ENCODE data around the gene SPTSSA. TPM values are rescaled to one million over a fixed set of nuclear protein-coding genes. Genes with fewer than 3 reads are reported as not detected.
A peak's percentile ranks its signal among the peaks of the same experiment; 100 is the strongest.

The SPTSSA gene
- total and polyA plus RNA-seq, 10 of the 15 experiments (the other 5 are each of a cell fraction or from before 2014, with no cell fraction given) = 9.3 to 37.7 (median 21.0) TPM

DNA sequence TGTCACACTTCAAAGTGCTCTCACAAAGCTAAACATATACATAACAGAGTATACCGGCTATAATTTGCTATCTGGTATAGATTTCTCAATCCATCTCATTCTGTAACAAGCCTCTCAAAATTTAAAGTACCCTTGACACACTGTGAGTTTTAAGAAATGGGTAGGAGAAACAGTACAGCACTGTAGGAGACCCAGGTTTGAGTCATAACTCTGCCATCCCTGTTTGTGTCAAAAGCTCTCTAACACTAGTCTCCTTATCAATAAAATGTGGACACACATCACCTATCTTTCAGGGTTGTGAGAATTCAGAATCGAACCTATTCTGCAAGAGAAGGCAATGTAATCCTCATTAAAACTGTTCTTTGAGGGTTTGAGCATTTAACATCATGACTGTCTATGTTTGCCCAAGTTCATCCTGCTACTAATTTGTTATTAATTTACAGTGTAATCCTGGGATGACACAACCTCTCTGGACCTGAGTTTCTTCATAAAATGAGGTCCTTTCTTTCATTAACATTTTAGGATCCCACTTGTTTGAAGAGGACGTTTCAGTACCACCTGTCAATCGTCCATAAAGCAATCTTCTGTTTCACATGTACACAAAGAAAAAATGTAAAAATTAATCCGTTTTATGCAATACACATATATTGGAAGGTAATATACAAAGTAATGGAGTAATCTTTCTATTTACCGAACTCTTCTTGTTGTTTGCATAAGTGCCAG, 12.1 kb downstream of the SPTSSA start:
- H3K9ac ChIP-seq (ENCODE audit: control insufficient read depth, insufficient read depth, low read length) = no peak overlapping the region
- no peak overlapping the region for H3K4me2 ChIP-seq (ENCODE audit: control insufficient read depth, insufficient read depth)
- no peaks in the 10 kb centered on the region for H3K9me3 ChIP-seq (replicated peaks; ENCODE audit: control insufficient read depth, insufficient read depth, low read length)
- intact Hi-C loops (cut with micrococcal nuclease; ENCODE audit: unreplicated experiment) = no loop called here
- ChIA-PET SMC1A (ENCODE audit: uncharacterized antibody, unreplicated experiment) (no interaction called here), POLR2A (interaction anchor here (0.6 kb wide), 1 partner anchor 12 kb away, joined by 3 read pairs; the partner anchor contains the start of gene SPTSSA), RAD21 (ENCODE audit: unreplicated experiment) (no interaction called here), CTCF (interaction anchor here (0.6 to 1.3 kb wide), 2 partner anchors 15 to 683 kb away, joined by 3 read pairs; no protein-coding TSS in a partner anchor)
- no peak overlapping the region for H2AFZ ChIP-seq (ENCODE audit: control insufficient read depth, low read depth, low read length)
- no peak for ATAC-seq
- no peak overlapping the region for H3K4me3 ChIP-seq
- in situ Hi-C loops (cut with MboI) = no loop called here
- no peaks in the 10 kb centered on the region for H4K20me1 ChIP-seq (ENCODE audit: control insufficient read depth, insufficient read depth)
- peak; percentile 49 for FAIRE-seq
- no peaks in the 10 kb centered on the region for H3K27me3 ChIP-seq (replicated peaks in 1 of 2; ENCODE audit: control insufficient read depth in 2 of 2, insufficient read depth in 2 of 2, low read length in 1 of 2)
- 79% methylated on average over 6 of the region's 6 CpGs for WGBS (ENCODE audit: insufficient coverage, insufficient replicate concordance, low lambda C conversion rate, missing lambda C conversion rate)
- peaks cover 11% of the 10 kb centered on the region for H3K79me2 ChIP-seq (ENCODE audit: control insufficient read depth, insufficient read depth, low read length)
- H3K4me1 ChIP-seq (ENCODE audit: control insufficient read depth, insufficient read depth, low read length) = no peaks in the 10 kb centered on the region
- DNase-seq (ENCODE audit: low read depth, low spot score) = no peak
- no TSS peak for BruUV-seq (replicated peaks)
- no peak overlapping the region for H3K27ac ChIP-seq (ENCODE audit: control insufficient read depth, insufficient read depth)
- no peaks in the 10 kb centered on the region; a peak in 2 of 4 replicates for H3K36me3 ChIP-seq (ENCODE audit: control insufficient read depth in 2 of 2, insufficient read depth in 2 of 2, low read length in 1 of 2)
- TF ChIP-seq, protein P1, sequence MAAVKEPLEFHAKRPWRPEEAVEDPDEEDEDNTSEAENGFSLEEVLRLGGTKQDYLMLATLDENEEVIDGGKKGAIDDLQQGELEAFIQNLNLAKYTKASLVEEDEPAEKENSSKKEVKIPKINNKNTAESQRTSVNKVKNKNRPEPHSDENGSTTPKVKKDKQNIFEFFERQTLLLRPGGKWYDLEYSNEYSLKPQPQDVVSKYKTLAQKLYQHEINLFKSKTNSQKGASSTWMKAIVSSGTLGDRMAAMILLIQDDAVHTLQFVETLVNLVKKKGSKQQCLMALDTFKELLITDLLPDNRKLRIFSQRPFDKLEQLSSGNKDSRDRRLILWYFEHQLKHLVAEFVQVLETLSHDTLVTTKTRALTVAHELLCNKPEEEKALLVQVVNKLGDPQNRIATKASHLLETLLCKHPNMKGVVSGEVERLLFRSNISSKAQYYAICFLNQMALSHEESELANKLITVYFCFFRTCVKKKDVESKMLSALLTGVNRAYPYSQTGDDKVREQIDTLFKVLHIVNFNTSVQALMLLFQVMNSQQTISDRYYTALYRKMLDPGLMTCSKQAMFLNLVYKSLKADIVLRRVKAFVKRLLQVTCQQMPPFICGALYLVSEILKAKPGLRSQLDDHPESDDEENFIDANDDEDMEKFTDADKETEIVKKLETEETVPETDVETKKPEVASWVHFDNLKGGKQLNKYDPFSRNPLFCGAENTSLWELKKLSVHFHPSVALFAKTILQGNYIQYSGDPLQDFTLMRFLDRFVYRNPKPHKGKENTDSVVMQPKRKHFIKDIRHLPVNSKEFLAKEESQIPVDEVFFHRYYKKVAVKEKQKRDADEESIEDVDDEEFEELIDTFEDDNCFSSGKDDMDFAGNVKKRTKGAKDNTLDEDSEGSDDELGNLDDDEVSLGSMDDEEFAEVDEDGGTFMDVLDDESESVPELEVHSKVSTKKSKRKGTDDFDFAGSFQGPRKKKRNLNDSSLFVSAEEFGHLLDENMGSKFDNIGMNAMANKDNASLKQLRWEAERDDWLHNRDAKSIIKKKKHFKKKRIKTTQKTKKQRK (IDR thresholded peaks at IDR 0.05; ENCODE audit: low read depth, low read length) = no peak
- TF ChIP-seq CHD2 (IDR thresholded peaks at IDR 0.05; ENCODE audit: borderline replicate concordance, low read depth, low read length) (no peak), MXI1 (IDR thresholded peaks at IDR 0.05; ENCODE audit: low read depth, low read length) (no peak), LARP7 (IDR thresholded peaks at IDR 0.05) (no peak), SRF (IDR thresholded peaks at IDR 0.05; ENCODE audit: low read depth in 2 of 2, low read length in 2 of 2) (no peak), EZH2 (IDR thresholded peaks at IDR 0.05; ENCODE audit: borderline replicate concordance, control insufficient read depth, low read depth, low read length) (no peak), NR2C1 (IDR thresholded peaks at IDR 0.05) (no peak), FOS (IDR thresholded peaks at IDR 0.05; ENCODE audit: borderline replicate concordance, extremely low read depth, insufficient read length) (no peak), CREM (IDR thresholded peaks at IDR 0.05; ENCODE audit: low read depth) (no peak), TCF3 (IDR thresholded peaks at IDR 0.05; ENCODE audit: borderline replicate concordance, insufficient read depth, low read depth, low read length) (no peak)
- TF ChIP-seq, protein P2, sequence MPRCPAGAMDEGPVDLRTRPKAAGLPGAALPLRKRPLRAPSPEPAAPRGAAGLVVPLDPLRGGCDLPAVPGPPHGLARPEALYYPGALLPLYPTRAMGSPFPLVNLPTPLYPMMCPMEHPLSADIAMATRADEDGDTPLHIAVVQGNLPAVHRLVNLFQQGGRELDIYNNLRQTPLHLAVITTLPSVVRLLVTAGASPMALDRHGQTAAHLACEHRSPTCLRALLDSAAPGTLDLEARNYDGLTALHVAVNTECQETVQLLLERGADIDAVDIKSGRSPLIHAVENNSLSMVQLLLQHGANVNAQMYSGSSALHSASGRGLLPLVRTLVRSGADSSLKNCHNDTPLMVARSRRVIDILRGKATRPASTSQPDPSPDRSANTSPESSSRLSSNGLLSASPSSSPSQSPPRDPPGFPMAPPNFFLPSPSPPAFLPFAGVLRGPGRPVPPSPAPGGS (IDR thresholded peaks at IDR 0.05; ENCODE audit: borderline replicate concordance, insufficient read depth, low read depth, low read length, poor library complexity, severe bottlenecking) = no peak
- TF ChIP-seq, protein P3, sequence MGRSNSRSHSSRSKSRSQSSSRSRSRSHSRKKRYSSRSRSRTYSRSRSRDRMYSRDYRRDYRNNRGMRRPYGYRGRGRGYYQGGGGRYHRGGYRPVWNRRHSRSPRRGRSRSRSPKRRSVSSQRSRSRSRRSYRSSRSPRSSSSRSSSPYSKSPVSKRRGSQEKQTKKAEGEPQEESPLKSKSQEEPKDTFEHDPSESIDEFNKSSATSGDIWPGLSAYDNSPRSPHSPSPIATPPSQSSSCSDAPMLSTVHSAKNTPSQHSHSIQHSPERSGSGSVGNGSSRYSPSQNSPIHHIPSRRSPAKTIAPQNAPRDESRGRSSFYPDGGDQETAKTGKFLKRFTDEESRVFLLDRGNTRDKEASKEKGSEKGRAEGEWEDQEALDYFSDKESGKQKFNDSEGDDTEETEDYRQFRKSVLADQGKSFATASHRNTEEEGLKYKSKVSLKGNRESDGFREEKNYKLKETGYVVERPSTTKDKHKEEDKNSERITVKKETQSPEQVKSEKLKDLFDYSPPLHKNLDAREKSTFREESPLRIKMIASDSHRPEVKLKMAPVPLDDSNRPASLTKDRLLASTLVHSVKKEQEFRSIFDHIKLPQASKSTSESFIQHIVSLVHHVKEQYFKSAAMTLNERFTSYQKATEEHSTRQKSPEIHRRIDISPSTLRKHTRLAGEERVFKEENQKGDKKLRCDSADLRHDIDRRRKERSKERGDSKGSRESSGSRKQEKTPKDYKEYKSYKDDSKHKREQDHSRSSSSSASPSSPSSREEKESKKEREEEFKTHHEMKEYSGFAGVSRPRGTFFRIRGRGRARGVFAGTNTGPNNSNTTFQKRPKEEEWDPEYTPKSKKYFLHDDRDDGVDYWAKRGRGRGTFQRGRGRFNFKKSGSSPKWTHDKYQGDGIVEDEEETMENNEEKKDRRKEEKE (IDR thresholded peaks at IDR 0.05) = no peak
- TF ChIP-seq, protein P4, sequence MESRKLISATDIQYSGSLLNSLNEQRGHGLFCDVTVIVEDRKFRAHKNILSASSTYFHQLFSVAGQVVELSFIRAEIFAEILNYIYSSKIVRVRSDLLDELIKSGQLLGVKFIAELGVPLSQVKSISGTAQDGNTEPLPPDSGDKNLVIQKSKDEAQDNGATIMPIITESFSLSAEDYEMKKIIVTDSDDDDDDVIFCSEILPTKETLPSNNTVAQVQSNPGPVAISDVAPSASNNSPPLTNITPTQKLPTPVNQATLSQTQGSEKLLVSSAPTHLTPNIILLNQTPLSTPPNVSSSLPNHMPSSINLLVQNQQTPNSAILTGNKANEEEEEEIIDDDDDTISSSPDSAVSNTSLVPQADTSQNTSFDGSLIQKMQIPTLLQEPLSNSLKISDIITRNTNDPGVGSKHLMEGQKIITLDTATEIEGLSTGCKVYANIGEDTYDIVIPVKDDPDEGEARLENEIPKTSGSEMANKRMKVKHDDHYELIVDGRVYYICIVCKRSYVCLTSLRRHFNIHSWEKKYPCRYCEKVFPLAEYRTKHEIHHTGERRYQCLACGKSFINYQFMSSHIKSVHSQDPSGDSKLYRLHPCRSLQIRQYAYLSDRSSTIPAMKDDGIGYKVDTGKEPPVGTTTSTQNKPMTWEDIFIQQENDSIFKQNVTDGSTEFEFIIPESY (IDR thresholded peaks at IDR 0.05) = no peak
